Stimulated activated CD8-positive, alpha-beta memory T cell treated with anti-CD3 and anti-CD28 coated beads, Interleukin-12 subunit alpha, Interleukin-12 subunit beta, amount 100 ng/mL, for 24 hours (primary cell): ENCODE data around the gene SERHL2.
"Not testable (repeated sequence)": the region's sequence is repeated elsewhere in the genome, so short reads cannot be mapped to it uniquely, and the experiment has no call there.

ENCODE experiments used
- DNase-seq: peaks from one replicate; pipeline ENCODE4 v3.0.0-alpha.2; 2020; ENCODE audit errors: extremely low read depth

Gene SERHL2

GRCh38 chr22:42607641-42608040 lies 53.9 kb downstream of the SERHL2 start:
- DNase-seq: not testable (repeated sequence)

GRCh38 chr22:42608136-42608822 lies 54.5 kb downstream of the SERHL2 start:
- no peak for DNase-seq

GRCh38 chr22:42608823-42609361 lies 55.1 kb downstream of the SERHL2 start:
- no peak for DNase-seq

GRCh38 chr22:42610186-42610585 lies 56.4 kb downstream of the SERHL2 start:
- DNase-seq: no peak

DNA sequence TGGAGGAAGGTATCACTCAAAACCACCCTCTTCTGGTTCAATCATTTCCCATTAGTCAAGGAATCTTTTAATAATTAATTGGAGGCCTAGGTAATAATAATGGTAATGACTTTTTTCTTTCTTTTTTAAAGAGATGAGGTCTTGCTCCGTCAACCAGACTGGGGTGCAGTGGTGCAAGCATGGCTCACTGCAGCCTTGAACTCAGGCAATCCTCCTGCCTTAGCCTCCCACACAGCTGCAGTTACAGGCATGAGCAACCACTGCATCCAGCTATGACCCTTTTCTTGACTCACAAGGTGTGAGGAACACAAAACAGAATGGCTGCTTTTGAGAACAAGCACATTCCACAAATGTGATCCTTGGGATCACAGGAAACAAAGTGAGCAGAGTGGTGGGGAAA lies 57.3 kb downstream of the SERHL2 start:
- DNase-seq: no peak

GRCh38 chr22:42612336-42612735 lies 58.6 kb downstream of the SERHL2 start:
- no peak for DNase-seq

DNA sequence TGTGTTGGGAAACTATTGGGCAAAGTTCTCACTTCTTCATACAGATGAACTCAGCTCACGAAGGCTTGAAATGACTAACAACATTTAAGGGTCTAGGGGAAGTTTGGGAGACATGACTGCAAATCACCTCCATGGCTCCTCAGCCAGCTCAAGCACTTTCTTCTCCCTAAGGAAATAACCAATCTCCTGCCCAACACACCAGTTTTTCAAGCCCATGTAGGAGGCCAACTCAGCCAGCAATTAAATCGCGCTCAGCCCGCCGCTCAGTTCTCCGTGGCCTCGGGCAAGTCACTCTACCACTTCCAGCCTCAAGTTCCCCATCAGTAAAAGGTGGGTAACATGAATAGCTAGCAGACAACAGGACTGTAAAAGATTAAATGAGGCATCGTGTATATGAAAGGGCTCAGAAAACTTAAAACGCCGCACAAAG lies 60.1 kb downstream of the SERHL2 start:
- no peak for DNase-seq

DNA sequence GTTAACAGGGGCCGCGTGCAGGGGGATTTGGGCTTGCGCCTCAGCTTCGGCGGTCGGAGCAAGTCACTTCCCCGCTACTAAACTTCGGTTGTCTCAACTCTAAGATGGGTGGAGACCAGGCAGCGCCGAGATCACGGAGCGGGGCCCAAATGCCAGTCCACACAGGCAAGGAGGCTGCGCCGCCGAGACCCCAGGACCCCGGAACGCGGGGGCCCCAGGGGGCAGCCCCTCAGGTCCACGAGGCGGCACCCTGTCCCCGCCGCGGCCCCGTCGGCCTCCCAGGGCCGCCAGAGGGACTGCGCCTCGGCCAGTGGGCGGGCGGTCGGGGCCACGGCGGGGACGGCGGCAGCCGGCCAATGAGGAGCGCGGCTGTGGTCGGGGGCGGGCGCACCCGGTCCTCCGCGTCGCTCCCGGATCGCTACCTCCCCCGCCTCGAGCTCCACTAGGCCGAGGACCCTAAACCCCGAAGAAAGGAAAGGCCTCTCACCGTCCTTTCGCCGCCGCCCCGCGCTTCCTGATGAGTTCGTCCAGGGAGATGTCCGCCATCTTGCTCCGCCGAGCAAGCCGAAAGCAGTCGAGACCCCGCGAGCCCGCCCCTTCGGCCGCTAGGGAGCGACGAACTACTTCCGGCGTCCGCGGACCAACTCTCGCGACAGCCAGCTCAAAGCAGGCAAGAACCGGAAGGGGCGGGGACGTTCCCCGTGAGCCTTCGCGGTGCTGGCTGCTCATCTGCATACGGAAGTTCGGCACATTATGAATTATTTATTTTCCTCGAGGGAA lies 60.7 kb downstream of the SERHL2 start, which contains the start of gene POLDIP3:
Gene POLDIP3, minus strand, starts transcription at position 572 of the 780 bp plus-strand sequence. Its CDS starts 26 bp downstream, at position 546.
- DNase-seq: peak; percentile 98

DNA sequence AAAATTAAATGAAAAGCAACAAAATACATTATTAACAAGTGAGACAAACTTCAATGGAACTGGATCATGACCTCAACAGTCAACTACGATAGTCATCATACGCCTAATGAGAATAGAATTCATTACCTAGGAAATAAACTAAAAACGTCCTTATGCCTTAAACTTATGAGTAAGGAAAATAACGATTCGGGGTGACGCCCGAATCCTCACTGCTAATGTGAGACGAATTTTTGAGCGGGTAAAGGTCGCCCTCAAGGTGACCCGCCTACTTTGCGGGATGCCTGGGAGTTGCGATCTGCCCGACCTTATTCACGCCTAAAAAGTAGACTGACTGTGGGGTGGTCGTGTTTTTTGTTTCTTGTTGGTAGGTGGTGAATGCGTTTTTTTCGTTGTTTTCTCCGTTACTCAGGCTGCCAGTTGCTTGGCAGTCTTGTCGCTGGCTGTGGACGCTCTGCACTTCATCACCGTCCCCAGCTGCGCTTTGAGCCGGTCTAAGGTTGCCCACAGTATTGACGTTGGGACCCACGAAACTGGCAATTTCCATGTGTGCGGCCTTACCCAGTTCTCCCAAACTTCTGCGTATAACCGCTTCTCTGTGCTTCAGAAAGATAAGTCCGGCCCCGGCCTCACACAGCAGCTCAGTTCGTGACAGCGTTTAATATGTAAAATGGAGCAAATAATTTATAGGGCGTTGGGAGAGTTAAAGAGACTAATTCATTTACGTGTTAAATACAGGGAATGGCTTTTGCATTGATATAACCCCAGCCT lies 61.5 kb downstream of the SERHL2 start:
- DNase-seq: peak; percentile 79

- DNase-seq: not testable (repeated sequence)
These were observed 62.1 kb downstream of the SERHL2 start for GRCh38 chr22:42615860-42616175.

DNA sequence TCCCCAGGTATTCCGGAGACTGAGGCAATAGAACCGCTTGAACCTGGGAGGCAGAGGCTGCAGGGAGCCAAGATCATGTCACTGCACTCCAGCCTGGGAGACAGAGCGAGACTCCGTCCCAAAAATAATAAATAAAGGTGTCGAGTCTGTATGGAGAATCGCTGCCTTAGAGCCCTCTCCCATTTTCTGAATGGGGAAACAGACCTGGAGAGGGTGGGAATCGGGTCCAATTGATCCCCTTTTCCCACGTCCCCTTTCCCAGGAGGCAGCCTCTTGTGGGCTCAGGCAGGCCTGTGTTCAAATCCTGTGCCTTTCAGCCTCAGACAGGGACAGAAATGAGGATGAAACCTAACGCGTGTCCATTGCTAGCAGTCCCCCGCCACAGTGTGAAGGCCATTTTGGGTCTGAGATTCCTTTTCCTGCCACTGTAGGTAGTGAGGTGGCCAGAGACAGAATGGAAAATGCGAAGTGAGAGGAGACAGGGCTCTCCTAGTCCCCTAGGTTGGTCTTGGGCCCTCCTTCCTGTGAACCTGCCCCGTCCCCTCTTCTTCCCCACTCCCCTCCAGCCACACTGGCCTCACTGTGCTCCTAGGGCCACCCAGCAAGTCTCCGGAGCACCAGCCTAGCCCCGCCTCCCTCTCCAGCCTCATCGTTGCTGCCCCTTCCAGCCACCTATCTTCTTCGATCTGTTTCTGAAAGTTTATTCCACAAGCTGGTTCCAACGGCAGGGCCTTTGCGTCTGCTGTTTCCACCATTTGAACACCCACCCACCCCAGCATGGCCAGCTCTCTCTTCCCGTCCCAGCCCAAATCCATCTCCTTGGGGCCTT lies 63.6 kb downstream of the SERHL2 start:
- no peak for DNase-seq

- no peak for DNase-seq
These were observed 65.7 kb downstream of the SERHL2 start for GRCh38 chr22:42619261-42620063.

DNA sequence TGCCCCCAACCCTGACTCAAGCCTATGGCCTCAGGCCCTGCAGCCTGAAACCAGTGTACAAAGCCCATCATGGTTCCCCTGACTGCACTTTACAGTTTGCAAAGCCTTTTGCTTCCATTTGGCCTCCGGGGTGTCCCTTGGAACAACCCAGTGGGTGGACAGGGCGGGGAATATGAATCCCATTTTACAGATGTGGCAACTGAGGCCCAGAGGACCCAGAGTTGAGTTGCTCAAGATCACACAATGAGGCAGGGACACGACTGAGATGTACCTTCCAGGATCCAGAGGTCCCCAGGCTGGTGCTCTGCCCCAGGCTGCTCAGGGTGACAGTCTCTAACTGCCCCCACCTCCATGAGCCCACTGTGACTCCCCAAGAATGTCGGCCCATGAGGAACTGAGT lies 66.3 kb downstream of the SERHL2 start:
- DNase-seq: no peak

GRCh38 chr22:42621505-42622002 lies 67.8 kb downstream of the SERHL2 start:
- no peak for DNase-seq

DNA sequence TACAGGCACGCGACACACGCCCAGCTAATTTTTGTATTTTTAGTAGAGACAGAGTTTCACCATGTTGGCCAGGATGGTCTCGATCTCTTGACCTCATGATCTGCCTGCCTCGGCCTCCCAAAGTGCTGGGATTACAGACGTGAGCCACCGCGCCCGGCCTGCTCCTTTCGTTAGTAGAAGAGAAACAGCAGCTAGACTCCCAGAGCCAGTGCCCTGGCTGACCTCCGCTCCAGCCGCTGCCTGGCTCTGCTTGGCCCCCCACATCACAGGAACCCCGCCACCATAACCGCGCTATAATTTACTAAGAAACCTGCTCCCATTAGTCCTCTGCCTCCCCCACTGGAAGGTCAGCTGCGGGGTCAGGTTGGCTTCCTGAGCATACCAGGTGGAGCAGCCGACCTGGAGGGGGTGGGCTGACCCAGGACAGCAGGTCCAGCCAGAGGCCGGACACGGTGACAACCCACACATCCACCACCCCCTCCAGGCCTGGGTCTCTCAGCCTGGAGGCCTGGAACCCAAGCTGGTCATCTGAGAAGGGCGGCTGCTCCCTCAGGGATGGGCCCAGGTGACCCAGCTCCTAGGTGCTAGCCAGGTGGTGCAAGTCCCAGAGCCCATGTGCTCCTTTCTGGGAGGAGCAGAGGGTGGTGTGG lies 68.4 kb downstream of the SERHL2 start:
- no peak for DNase-seq

GRCh38 chr22:42623301-42623751 lies 69.6 kb downstream of the SERHL2 start:
- DNase-seq: no peak
